ENCODE measurements around the gene COBL.

Gene COBL

DNA sequence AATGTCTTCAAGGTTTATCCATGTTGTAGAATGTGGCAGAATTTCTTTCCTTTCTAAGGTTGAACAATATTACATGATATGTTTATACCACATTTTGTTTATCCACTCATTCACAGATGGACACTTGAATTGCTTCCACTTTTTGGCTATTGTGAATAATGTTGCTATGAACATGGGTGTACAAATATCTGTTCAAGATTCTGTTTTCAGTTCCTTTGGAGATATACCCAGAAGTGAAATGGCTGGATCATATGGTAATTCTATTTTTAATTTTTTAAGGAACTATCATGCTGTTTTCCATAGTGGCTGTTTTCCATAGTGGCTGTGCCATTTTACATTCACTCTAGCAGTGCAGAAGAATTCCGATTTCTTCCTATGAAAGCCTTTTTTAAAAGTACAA, 339.2 kb downstream of the COBL start:
- no peak for DNase-seq

DNA sequence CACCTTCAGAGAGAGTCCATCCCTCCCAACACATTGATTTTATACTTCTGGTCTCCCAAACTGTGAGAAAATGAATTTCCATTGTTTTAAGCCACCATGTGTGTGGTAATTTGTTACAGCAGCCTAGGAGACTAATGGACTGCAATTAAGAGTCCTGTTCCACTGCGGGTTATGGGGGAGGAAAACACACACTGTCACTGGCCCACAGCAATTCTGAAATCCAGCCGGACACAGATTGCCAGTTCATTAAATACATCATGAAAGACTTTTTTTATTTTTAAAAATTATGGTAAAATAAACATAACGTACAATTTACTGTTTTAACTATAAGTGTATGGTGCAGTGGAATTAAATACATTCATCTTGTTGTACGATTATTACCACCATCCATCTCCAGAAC, 340.5 kb downstream of the COBL start:
- DNase-seq = no peak

DNA sequence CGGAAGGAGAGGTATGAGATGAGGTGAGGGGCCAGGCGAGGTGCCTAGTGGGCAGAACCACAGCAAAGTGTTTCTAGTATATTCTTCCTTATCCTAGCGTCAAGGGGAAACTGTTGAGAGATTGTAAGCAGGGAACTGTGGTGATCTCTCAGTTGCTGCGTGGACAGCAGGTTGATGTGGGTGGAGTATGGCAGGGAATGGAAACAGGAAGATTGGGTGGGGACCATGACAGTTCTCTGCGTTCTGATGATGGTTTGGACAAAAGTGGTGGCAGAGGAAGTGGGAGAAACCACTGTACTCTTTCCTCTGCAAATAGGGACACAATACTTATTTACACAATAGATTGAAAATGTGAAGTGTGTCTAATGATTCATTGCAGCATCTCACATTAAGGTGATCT, 342.4 kb downstream of the COBL start:
- no peak for DNase-seq

DNA sequence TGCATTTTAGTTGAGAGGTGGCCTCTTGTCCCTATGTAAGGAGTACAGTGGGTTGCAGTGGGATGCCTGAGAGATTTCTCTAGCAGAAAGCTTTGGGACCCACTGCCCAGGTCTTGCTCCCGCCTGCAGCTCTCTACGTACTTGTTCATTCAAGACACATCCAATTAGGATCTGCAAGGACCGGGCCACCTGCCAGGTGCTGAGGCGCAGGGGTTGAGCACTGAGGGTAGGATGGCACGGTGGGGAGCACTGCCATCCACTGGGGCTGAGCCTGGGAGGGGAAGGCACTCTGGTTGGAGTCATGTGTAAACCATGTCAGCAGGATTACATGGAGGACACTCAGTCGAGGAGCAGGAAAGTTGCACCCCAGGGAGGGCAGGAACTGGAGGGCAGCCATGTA, 342.8 kb downstream of the COBL start:
- DNase-seq = no peak

DNA sequence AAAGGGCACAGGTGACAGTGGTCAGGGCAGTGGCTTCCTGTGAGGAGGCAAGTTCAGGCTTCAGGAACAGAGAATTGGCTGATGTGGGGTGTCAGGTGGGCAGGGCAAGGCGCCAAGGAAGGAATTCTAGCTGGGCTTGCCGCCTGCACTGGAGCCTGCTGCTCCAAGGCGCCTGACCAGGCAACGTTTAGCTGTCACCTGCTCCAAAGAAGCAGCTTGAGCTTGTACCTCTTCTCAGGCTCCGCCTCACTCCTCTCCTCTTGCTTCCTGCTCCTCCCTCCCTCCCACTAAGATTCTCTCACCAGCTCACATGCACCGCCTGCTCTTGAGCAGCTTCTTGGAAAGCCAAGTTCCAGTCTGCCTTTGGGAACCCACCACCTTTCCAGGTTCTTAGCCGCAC, 346.5 kb downstream of the COBL start:
- no peak for DNase-seq

Data from T1000 (cell line).